ENCODE measurements around the gene PGBD1. TPM values are rescaled to one million over a fixed set of nuclear protein-coding genes. Genes with fewer than 3 reads are reported as not detected.

PGBD1 gene
- total and polyA plus RNA-seq, 4 donors: 9.7 to 15.7 (median 12.7) TPM

DNA sequence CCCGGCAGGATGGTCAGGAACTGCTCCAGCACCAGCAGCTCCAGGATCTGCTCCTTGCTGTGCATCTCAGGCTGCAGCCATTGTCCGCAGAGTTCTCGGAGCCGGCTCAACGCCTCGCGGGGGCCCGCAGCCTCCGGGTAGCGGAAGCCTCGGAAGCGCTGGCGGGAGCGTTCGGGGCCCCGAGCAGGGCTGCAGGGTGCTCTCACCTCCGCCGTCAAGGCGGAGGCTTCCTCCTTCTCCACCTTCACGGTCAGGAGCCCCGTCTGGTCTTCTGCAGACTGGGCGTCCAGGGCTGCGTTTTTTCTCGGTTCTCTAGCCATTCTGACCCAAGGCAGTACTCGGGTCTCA lies 29.7 kb upstream of the PGBD1 start:
- DNase-seq (ENCODE audit: low read depth in 4 of 6, low spot score in 6 of 6): no peak
- H3K4me1 ChIP-seq (ENCODE audit: control insufficient read depth, insufficient read depth, low read length): peaks cover 12% of the 10 kb centered on the region
- peak overlapping the region; percentile 59 for H3K4me3 ChIP-seq (ENCODE audit: low read depth, low read length)
- H3K9me3 ChIP-seq (ENCODE audit: control insufficient read depth, insufficient read depth, low read length): no peaks in the 10 kb centered on the region
- H3K27me3 ChIP-seq (ENCODE audit: control insufficient read depth, insufficient read depth, low read length): no peaks in the 10 kb centered on the region
- peaks cover 7% of the 10 kb centered on the region for H3K36me3 ChIP-seq (ENCODE audit: control insufficient read depth, insufficient read depth, low read length)
- under 1% methylated on average over 25 of the region's 25 CpGs for WGBS (ENCODE audit: insufficient coverage)
- H3K27ac ChIP-seq (ENCODE audit: low read depth, low read length): peak overlapping the region; percentile 6

- peak within 1 kb of the TSS; percentile 59 for H3K4me3 ChIP-seq (ENCODE audit: low read depth, low read length)
- peaks cover 5% of the 10 kb centered on the region for H3K36me3 ChIP-seq (ENCODE audit: control insufficient read depth, insufficient read depth, low read length)
- no peaks in the 10 kb centered on the region for H3K27me3 ChIP-seq (ENCODE audit: control insufficient read depth, insufficient read depth, low read length)
- H3K4me1 ChIP-seq (ENCODE audit: control insufficient read depth, insufficient read depth, low read length): peaks cover 12% of the 10 kb centered on the region
- peak; percentile 90 to 99 (median 92) for DNase-seq (ENCODE audit: low read depth in 4 of 6, low spot score in 6 of 6)
- 3% methylated on average over 8 of the region's 14 CpGs for WGBS (ENCODE audit: insufficient coverage)
- H3K9me3 ChIP-seq (ENCODE audit: control insufficient read depth, insufficient read depth, low read length): no peaks in the 10 kb centered on the region
- H3K27ac ChIP-seq (ENCODE audit: low read depth, low read length): peak within 1 kb of the TSS; percentile 21
Measured at GRCh38 chr6:28252009-28252975, 29.1 kb upstream of the PGBD1 start, which contains the start of gene ZKSCAN4. Gene ZKSCAN4 (minus strand): TSS chr6:28252269. CDS start chr6:28251980, 289 bp downstream.

GRCh38 chr6:28254121-28254519 lies 27.3 kb upstream of the PGBD1 start:
- no peaks in the 10 kb centered on the region for H3K9me3 ChIP-seq (ENCODE audit: control insufficient read depth, insufficient read depth, low read length)
- 87% methylated on average over 1 of the region's 1 CpG for WGBS (ENCODE audit: insufficient coverage)
- no peaks in the 10 kb centered on the region for H3K36me3 ChIP-seq (ENCODE audit: control insufficient read depth, insufficient read depth, low read length)
- peaks cover 18% of the 10 kb centered on the region for H3K4me1 ChIP-seq (ENCODE audit: control insufficient read depth, insufficient read depth, low read length)
- no peak overlapping the region for H3K4me3 ChIP-seq (ENCODE audit: low read depth, low read length)
- no peak overlapping the region for H3K27ac ChIP-seq (ENCODE audit: low read depth, low read length)
- H3K27me3 ChIP-seq (ENCODE audit: control insufficient read depth, insufficient read depth, low read length): peaks cover under 1% of the 10 kb centered on the region
- no peak for DNase-seq (ENCODE audit: low read depth in 4 of 6, low spot score in 6 of 6)

DNA sequence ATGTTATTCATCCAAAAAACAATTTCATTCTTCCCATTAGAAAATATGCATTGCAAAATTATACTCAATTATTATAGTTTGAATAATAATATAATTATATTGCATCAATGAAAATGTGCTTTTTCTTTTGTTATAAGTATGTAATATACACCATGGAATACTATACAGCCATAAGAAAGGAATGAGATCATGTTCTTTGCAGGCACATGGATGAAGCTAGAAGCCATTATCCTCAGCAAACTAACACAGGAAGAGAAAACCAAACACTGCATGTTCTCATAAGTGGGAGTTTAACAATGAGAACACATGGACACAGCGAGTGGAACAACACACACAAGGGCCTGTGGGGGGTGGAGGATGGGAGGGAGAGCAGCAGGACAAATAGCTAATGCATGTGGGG lies 24.3 kb upstream of the PGBD1 start:
- no CpG with 5 or more reads among the region's 1 CpG for WGBS (ENCODE audit: insufficient coverage)

DNA sequence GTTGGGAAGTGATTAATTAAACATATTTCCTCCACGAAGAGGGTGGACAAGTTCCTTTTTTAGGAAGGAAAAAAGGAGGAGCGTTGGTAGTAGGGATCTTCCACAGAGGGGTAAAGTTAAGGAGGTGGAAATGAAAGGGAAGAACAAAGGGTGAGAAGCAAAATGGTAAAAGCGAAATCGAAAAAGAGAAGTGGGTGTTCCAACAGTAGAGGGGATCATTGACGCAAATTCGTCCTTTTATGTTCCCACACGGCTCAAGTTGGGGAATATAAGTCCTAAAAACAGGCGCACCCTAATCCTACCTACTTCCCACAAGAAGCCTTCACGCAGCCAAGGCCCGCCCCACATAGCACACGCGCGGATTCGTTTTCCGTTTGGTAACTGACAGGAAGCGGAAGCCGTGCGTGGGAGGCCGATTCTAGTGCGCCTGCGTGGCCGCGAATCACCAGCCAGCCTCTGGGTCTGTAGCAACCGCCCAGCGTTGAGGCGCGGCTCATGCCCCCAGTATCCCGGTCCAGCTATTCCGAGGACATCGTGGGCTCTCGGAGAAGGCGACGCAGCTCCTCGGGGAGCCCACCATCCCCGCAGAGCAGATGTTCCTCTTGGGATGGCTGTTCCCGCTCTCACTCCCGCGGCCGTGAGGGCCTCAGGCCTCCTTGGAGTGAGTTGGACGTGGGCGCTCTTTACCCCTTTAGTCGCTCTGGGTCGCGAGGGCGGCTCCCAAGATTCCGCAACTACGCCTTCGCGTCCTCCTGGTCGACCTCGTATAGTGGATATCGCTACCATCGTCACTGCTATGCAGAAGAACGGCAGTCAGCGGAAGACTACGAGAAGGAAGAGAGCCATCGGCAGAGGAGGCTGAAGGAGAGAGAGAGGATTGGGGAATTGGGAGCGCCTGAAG lies 22.2 kb upstream of the PGBD1 start, which contains the start of gene NKAPL:
Gene NKAPL, plus strand, starts transcription at position 421 of the 901 bp plus-strand sequence. Its CDS starts 75 bp downstream, at position 496.
- WGBS (ENCODE audit: insufficient coverage): 18% methylated on average over 58 of the region's 58 CpGs
- peaks cover 5% of the 10 kb centered on the region for H3K9me3 ChIP-seq (ENCODE audit: control insufficient read depth, insufficient read depth, low read length)
- H3K4me3 ChIP-seq (ENCODE audit: low read depth, low read length): peak within 1 kb of the TSS; percentile 33
- peak in 3 of 6 donors; percentile 51 to 94 (median 89) for DNase-seq (ENCODE audit: low read depth in 4 of 6, low spot score in 6 of 6)
- no peaks in the 10 kb centered on the region for H3K36me3 ChIP-seq (ENCODE audit: control insufficient read depth, insufficient read depth, low read length)
- H3K4me1 ChIP-seq (ENCODE audit: control insufficient read depth, insufficient read depth, low read length): peaks cover 11% of the 10 kb centered on the region
- no peak within 1 kb of the TSS for H3K27ac ChIP-seq (ENCODE audit: low read depth, low read length)
- peaks cover 6% of the 10 kb centered on the region for H3K27me3 ChIP-seq (ENCODE audit: control insufficient read depth, insufficient read depth, low read length)

More for the DNA sequence above, 24.3 kb upstream of the PGBD1 start:
- Histone ChIP-seq H3K36me3 (ENCODE audit: control insufficient read depth, insufficient read depth, low read length) (no peaks in the 10 kb centered on the region), H3K4me3 (ENCODE audit: low read depth, low read length) (no peak overlapping the region), H3K27ac (ENCODE audit: low read depth, low read length) (no peak overlapping the region), H3K4me1 (ENCODE audit: control insufficient read depth, insufficient read depth, low read length) (peaks cover 16% of the 10 kb centered on the region), H3K27me3 (ENCODE audit: control insufficient read depth, insufficient read depth, low read length) (peaks cover 3% of the 10 kb centered on the region), H3K9me3 (ENCODE audit: control insufficient read depth, insufficient read depth, low read length) (peaks cover 4% of the 10 kb centered on the region)
- DNase-seq (ENCODE audit: low read depth in 4 of 6, low spot score in 6 of 6): no peak

- DNase-seq (ENCODE audit: low read depth in 4 of 6, low spot score in 6 of 6): no peak
- H3K9me3 ChIP-seq (ENCODE audit: control insufficient read depth, insufficient read depth, low read length): peaks cover 5% of the 10 kb centered on the region
- H3K27ac ChIP-seq (ENCODE audit: low read depth, low read length): no peak overlapping the region
- H3K27me3 ChIP-seq (ENCODE audit: control insufficient read depth, insufficient read depth, low read length): peaks cover 6% of the 10 kb centered on the region
- H3K4me3 ChIP-seq (ENCODE audit: low read depth, low read length): no peak overlapping the region
- H3K4me1 ChIP-seq (ENCODE audit: control insufficient read depth, insufficient read depth, low read length): peaks cover 12% of the 10 kb centered on the region
- no CpG with 5 or more reads among the region's 2 CpGs for WGBS (ENCODE audit: insufficient coverage)
- no peaks in the 10 kb centered on the region for H3K36me3 ChIP-seq (ENCODE audit: control insufficient read depth, insufficient read depth, low read length)
Measured at GRCh38 chr6:28263922-28264321, 17.4 kb upstream of the PGBD1 start.

- Histone ChIP-seq H3K4me3 (ENCODE audit: low read depth, low read length) (no peak overlapping the region), H3K9me3 (ENCODE audit: control insufficient read depth, insufficient read depth, low read length) (peaks cover 2% of the 10 kb centered on the region), H3K27me3 (ENCODE audit: control insufficient read depth, insufficient read depth, low read length) (peaks cover 3% of the 10 kb centered on the region), H3K4me1 (ENCODE audit: control insufficient read depth, insufficient read depth, low read length) (peaks cover 4% of the 10 kb centered on the region), H3K27ac (ENCODE audit: low read depth, low read length) (no peak overlapping the region), H3K36me3 (ENCODE audit: control insufficient read depth, insufficient read depth, low read length) (no peaks in the 10 kb centered on the region)
- no peak for DNase-seq (ENCODE audit: low read depth in 4 of 6, low spot score in 6 of 6)
- no CpG with 5 or more reads among the region's 4 CpGs for WGBS (ENCODE audit: insufficient coverage)
Measured at GRCh38 chr6:28264834-28265401, 16.5 kb upstream of the PGBD1 start.

- DNase-seq (ENCODE audit: low read depth in 4 of 6, low spot score in 6 of 6): no peak
- Histone ChIP-seq H3K4me3 (ENCODE audit: low read depth, low read length) (peak overlapping the region; percentile 95), H3K27me3 (ENCODE audit: control insufficient read depth, insufficient read depth, low read length) (peaks cover 3% of the 10 kb centered on the region), H3K9me3 (ENCODE audit: control insufficient read depth, insufficient read depth, low read length) (peaks cover 2% of the 10 kb centered on the region), H3K27ac (ENCODE audit: low read depth, low read length) (peak overlapping the region; percentile 94), H3K36me3 (ENCODE audit: control insufficient read depth, insufficient read depth, low read length) (no peaks in the 10 kb centered on the region), H3K4me1 (ENCODE audit: control insufficient read depth, insufficient read depth, low read length) (peaks cover 4% of the 10 kb centered on the region)
- no CpG with 5 or more reads among the region's 5 CpGs for WGBS (ENCODE audit: insufficient coverage)
Measured at GRCh38 chr6:28266563-28266961, 14.8 kb upstream of the PGBD1 start.

Data from spinal cord (tissue), 10 donors.